IPS-NIHi11 (cell line): Measurements from ENCODE around the gene TMEM255B.

Experiments
- DNase-seq: peaks from one replicate; pipeline ENCODE4 v3.0.0; 2012; ENCODE audit warnings: mixed read lengths, low spot score

The TMEM255B gene

GRCh38 chr13:113768018-113768905 lies 9.2 kb downstream of the TMEM255B start:
- DNase-seq: no peak

DNA sequence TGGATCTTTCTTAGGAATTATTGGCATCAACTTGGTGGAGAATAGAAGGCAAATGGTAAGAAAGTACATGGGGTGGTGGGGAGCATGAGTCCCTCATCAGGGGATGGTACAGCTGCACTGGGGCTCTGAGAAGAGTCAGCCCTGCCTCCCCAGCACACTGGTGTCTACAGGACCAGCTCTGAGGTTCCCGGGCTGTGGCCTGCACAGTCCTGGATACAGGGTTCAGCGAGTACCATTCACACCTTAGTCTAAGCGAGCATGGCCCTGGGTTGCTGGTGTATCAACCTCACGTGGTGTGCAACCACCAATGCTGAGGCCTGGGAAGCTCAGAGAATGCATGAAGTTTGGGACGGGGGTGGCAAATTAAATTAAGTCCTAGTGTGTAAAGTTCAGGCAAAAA lies 10.1 kb downstream of the TMEM255B start:
- DNase-seq: no peak

- no peak for DNase-seq
Measured at GRCh38 chr13:113769881-113770280, 10.9 kb downstream of the TMEM255B start.

- DNase-seq: no peak
Measured at GRCh38 chr13:113770441-113770840, 11.4 kb downstream of the TMEM255B start.

DNA sequence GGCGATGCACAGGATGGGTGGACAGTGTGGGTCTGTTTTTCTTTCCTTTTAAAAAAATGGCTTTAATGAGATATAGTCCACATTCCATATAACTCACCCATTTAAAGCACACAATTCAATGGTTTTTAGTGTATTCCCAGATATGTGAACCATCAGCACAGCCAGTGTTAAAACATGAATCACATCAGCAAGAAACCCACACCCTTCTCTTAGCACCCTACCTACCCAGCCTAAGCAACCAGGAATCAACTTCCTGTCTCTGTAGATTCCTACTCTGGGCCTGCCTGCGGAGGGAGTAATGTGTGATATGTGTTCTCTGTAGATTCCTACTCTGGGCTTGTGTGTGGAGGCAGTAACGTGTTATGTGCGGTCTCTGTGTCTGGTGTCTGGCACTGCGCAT lies 11.9 kb downstream of the TMEM255B start:
- no peak for DNase-seq

DNA sequence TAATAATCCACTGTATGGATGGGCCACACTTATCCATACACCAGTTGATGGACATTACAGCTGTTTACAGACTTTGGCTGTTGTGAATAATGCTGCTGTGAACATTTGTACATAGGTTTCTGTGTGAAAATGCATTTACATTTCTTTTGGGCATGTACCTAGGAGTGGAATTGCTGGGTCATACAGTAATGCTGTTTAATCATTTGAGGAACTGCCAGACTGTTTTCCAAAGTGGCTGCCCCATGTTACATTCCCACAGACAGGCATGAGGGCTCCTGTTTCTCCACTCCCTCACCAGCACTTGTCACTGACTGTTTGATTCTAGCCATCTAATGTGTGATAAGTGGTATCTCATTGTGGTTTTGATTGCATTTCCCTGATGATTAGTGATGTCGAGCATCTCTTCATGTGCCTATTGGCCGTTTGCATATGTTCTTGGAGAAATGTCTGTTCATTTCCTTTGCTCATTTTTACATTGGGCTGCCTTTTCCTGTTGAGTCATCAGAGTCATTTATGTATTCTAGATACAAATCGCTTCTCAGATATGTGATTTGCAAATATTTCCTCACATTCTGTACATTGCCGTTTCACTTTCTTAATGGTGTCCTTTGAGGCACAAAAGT lies 12.8 kb downstream of the TMEM255B start:
- no peak for DNase-seq

GRCh38 chr13:113774177-113775107 lies 15.4 kb downstream of the TMEM255B start:
- no peak for DNase-seq

DNA sequence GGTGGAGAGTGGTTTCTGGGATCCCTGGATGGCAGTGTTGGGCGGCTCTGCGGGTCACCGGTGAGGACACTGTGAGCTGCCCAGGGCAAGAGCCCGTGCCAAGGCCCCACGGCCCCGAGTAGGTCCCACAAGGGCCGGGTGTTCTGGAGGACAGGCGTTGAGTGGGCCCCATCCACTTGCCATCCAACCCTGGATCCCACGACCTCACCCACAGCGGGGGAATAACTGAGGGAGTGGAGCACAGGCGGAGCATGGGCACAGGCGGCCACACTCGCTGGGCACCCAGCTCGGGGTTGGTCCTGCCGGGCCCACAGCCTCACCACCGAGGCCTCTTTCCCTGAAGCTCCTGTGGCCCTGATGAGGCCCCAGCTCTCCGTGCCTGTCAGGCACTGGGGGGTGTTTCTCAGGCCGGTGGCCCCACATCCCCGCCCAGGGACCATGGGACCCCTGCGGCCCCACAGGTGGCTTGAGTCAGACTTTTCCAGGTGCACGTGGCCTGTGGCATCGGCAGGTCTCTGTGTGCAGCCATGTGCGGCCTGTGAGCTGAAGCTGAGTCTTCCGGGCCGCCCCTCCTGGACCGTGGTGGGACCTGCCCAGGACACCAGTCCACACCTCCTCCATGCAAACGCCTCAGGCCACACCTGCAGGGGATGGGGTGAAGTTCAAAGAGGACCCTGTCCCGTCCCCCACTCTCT lies 16.6 kb downstream of the TMEM255B start:
- no peak for DNase-seq

DNA sequence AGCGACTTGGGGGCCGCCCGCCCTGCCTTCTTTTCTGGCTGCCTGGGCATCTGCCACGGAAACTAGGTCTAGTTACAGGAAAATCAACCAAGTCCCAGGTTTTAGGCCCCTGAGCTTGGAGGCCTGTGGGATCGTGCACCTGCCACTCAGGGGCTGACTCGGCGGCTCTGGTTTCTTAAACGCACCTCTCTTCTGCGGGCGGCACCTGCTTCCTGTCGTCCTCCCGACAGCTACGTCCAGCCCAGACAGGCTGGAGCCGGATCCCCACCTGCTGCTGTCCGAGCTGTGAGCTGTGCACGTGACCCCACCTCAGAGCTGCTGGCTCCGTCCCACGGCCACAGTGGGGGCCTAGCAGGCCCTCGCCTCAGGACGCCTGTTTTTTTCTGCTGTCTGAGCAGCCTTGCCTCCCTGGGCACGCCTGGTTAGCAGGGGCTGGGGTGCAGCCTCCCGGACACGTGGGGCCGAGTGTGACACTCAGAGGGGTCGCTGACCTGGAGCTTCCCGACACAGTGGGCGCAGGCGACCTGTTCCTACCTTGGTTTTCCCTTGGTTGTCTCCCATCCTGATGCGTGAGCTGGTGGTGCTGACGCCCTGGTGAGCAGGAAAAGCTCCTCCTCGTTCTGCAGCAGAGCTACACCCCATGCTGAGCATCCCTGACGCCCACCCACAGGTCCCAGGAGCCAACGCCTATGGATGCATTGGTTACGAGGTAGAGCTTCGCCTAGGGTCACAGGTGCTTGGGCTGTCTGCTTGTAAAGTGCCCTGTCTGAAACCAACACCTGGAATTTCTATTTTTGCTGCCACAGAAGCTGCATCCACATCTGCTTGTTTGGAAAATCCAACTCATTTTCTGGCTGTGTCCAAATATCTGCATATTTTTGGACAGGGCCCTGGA lies 17.5 kb downstream of the TMEM255B start:
- no peak for DNase-seq

- DNase-seq: peak; percentile 96
Measured at GRCh38 chr13:113777311-113778260, 18.6 kb downstream of the TMEM255B start.

DNA sequence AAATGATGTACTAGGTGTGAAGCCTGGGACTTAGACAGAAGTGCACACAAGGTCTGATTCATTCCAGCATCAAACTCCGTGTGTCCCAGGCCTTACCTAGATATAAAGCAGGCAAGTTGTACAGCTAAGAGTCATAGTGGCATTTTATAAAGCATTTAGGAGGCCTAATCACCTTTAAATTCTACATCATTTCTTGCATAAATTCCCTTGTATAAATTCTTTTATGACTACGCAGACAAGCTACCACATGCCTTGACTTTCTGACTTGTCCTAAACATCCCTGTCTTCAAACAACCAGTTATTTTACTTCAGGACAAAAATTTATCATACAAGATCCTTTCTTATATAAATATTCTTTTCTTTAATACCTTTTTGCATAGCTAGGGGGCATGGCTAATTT lies 22.5 kb downstream of the TMEM255B start:
- no peak for DNase-seq

GRCh38 chr13:113782472-113782871 lies 23.4 kb downstream of the TMEM255B start:
- DNase-seq: no peak

GRCh38 chr13:113783200-113783881 lies 24.3 kb downstream of the TMEM255B start:
- DNase-seq: no peak

DNA sequence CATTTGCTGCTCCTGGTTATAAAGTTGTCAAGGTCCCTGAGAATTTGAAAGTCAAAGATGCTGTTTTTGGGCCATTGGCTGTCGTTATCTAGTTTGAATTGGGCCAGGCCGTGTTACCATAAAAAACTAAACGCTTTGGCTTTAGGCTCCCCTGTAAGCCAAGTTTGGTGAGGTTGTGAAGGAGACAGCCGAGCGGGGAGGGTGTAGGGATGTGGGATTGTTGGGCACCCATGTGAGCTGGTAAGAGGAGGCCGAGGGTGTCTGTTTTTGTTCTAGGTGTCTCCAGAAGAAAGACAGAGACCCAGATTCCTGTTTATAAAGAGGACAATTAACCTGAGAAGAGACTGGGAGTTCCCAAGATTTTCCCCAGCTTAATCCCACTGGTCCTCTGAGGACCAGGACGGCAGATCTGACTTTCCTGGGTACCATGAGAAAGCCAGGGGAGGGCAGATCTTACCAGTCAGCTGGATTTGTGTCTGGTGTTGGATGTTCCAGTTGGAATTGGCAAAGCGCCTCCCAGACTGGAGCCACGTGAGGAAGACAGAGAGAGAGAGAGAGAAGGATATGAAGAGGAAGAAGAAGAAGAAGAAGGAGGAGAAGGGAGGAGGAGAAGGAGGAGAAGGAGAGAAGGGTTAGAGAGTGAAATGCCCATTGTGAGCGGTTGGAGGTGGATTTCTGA lies 25.1 kb downstream of the TMEM255B start:
- DNase-seq: no peak

- DNase-seq: no peak
Measured at GRCh38 chr13:113784645-113785024, 25.6 kb downstream of the TMEM255B start.

DNA sequence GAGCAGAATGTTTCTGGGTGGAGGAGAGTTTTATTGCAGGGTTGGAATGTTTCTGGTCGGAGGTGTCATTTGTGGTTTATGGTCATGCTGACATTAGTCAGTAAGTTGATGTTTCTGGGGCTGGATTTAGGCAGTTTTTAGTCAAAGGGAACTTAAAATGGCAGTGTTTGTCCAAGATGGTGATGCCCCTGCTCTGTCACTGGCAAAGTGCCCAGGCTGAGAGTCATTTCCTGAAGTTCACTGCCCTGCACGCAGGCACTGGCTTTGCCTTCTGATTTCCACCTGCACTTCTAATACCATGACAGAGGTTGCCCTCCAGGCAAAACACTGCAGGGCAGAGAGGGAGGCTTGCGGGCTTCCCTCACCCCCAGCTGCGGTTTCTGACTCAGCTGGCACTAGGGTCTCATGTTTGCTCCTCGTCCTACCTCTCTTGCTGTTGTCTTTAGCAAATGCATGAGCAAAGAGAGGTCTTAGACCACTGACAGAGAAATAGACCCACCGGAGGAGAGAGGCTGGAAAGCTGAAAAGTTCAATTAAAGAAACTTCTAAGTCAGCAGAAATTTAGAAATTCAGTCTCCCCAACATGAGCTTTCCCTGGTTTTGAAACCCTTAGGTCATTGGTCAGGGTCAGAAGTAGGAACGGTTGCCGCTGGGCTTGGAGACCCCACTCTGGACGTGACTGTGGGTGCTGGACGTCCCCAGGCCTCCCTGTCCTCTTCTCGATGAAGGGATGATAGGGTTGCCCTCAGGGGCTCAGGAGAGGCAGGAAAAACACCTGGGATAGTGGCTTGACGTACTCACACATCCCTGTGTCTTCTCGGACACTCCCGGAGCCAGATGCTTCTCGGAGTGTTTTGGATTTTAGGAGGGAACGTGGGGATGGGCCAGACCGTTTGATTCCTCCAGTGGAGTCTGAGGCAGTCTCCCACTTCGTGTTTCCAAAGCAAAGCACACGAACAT lies 26.3 kb downstream of the TMEM255B start:
- no peak for DNase-seq

- no peak for DNase-seq
Measured at GRCh38 chr13:113786262-113786841, 27.3 kb downstream of the TMEM255B start.
